Measurements from ENCODE around the gene ITPK1.
"Not testable (repeated sequence)": the region's sequence is repeated elsewhere in the genome, so short reads cannot be mapped to it uniquely, and the experiment has no call there.

The ITPK1 gene

DNA sequence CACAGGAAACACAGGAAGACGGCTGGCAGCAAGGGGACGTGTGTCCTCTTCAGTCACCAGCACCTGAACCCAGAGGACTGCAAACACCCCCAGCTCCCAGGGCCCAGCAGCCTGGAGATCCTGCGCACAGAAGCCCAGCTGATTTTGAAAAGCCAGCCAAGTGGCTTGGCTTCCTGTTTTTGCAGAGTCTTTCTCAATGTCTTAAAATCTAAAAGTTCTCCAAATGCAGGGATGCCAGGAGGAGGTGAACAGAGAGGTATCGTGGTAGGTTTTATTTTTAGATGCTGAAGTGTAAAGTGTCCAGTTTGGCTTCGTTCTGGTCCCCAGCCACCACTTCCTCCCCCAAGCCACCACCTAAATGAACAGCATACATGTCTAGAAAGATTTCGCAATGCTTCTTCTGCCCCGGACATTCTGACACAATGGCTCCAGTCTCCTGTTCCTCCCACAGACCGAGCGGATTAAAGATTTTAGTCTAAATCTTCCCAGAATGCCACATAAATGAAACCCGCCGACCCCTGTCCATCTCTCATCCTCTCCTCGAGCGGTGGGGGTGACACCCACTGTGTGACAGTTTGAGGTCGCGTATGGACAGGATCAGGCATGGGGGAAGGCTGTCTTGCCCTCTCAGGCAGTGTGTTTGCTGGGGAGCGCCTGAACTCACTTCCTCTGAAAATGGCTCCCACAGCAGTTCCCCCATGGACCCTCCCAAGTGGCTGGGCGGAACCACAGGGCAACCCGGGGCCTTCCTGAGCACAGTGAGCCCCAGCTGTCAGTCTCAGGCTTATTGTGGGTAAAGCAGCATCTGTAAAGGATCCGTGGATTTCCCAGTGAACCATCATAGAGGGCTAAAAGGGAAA lies 41.6 kb downstream of the ITPK1 start:
- DNase-seq, result no peak
- in situ Hi-C loops (cut with HindIII; ENCODE audit: low pct_ligation_motif_present, low pct_unique_long_range_greater_than_20kb, low sequenced_read_pairs), result no loop called here

GRCh38 chr14:93073358-93073707 lies 42.4 kb downstream of the ITPK1 start:
- in situ Hi-C loops (cut with HindIII; ENCODE audit: low pct_ligation_motif_present, low pct_unique_long_range_greater_than_20kb, low sequenced_read_pairs), result no loop called here
- no peak for DNase-seq

DNA sequence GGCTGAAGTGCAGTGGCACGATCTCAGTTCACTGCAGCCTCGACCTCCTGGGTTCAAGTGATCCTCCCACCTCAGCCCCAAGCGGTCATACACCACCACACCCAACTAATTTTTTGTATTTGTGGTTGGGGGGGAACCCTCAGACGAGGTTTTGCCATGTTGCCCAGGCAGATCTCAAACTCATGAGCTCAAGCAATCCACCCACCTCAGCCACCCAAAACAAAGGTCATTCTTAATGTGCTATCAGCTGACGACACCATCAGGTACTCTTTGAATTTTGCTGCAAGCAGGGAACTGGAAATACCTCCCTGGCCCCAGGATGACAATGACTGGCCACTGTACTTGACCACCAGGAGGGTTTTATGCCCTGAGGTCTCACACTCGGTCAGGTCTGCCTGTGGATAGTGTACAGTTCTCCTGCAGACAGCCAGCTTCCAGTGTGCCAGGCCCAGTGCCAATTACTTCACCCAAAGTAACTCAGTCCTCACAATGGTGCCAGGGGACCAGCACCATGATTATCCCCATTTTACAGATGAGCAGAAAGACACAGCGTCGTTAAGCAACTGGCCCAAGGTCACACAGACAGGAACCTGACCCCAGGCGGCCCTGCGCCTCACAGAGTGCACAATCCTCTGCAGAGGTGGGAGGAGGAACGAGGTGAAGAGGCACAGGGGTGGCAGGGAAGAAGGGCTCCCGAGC lies 42.9 kb downstream of the ITPK1 start:
- no peak for DNase-seq
- in situ Hi-C loops (cut with HindIII; ENCODE audit: low pct_ligation_motif_present, low pct_unique_long_range_greater_than_20kb, low sequenced_read_pairs), result no loop called here

DNA sequence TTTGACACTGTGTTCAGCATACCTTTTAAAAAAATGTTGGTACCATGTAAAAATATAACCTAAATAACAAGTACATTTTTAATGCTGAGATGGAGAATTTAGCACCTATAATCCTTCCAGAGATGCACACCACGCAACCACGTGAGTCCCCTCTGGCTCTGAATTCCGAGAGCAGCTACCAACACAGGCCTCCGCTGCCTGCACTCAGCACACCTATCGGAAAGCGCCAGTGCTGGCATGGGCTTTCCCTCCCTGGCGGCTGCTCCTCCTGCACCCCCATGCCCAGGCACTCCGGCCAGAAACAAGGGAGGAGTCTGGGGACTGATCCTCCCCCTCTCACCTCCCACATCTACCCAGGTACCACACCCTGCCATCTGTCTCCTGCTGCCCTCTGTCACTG lies 47.0 kb downstream of the ITPK1 start:
- in situ Hi-C loops (cut with HindIII; ENCODE audit: low pct_ligation_motif_present, low pct_unique_long_range_greater_than_20kb, low sequenced_read_pairs), result no loop called here
- no peak for DNase-seq

- no peak for DNase-seq
- in situ Hi-C loops (cut with HindIII; ENCODE audit: low pct_ligation_motif_present, low pct_unique_long_range_greater_than_20kb, low sequenced_read_pairs), result no loop called here
Observed at GRCh38 chr14:93067088-93067487, 48.6 kb downstream of the ITPK1 start.

- DNase-seq, result no peak
- in situ Hi-C loops (cut with HindIII; ENCODE audit: low pct_ligation_motif_present, low pct_unique_long_range_greater_than_20kb, low sequenced_read_pairs), result no loop called here
Observed at GRCh38 chr14:93065272-93065730, 50.4 kb downstream of the ITPK1 start.

GRCh38 chr14:93064411-93065271 lies 51.1 kb downstream of the ITPK1 start:
- no peak for DNase-seq
- in situ Hi-C loops (cut with HindIII; ENCODE audit: low pct_ligation_motif_present, low pct_unique_long_range_greater_than_20kb, low sequenced_read_pairs), result no loop called here

- in situ Hi-C loops (cut with HindIII; ENCODE audit: low pct_ligation_motif_present, low pct_unique_long_range_greater_than_20kb, low sequenced_read_pairs), result no loop called here
- DNase-seq, result no peak
Observed at GRCh38 chr14:93063393-93063792, 52.3 kb downstream of the ITPK1 start.

- in situ Hi-C loops (cut with HindIII; ENCODE audit: low pct_ligation_motif_present, low pct_unique_long_range_greater_than_20kb, low sequenced_read_pairs), result no loop called here
- no peak for DNase-seq
Observed at GRCh38 chr14:93062890-93063289, 52.8 kb downstream of the ITPK1 start.

GRCh38 chr14:93062013-93062412 lies 53.7 kb downstream of the ITPK1 start:
- in situ Hi-C loops (cut with HindIII; ENCODE audit: low pct_ligation_motif_present, low pct_unique_long_range_greater_than_20kb, low sequenced_read_pairs); DNase-seq: not testable (repeated sequence)

GRCh38 chr14:93061380-93062012 lies 54.2 kb downstream of the ITPK1 start:
- DNase-seq, result no peak
- in situ Hi-C loops (cut with HindIII; ENCODE audit: low pct_ligation_motif_present, low pct_unique_long_range_greater_than_20kb, low sequenced_read_pairs), result no loop called here

GRCh38 chr14:93060841-93061240 lies 54.9 kb downstream of the ITPK1 start:
- no peak for DNase-seq
- in situ Hi-C loops (cut with HindIII; ENCODE audit: low pct_ligation_motif_present, low pct_unique_long_range_greater_than_20kb, low sequenced_read_pairs), result no loop called here

DNA sequence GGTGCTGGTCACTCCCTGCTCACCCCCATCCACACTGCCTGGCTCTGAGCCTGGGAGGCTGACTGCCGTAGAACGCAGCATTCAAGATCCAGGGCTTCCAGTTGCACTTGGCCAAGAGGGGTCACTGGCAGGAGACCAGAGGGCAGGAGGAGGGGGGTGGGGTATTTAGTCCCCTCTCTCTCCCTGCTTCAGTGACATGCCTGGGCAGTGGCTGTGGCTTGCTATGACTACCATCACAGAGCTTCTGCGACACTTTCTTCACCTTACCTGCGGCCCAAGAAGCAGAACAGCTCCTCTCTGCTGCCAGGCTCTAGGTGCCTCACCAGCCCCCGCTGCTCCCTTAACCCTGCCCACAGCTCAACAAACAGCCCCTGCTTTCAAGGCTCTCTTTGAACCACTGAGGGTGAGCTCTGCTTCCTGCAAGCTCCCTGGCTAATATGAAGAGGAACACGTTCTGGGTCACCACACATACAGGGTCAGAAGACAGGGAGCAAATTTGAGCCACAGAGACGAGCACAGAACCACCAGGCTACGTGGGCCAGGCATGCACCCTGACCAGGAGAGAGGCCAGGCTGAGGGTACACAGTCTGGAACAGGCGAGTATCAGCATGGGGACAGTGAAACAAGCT lies 55.7 kb downstream of the ITPK1 start:
- in situ Hi-C loops (cut with HindIII; ENCODE audit: low pct_ligation_motif_present, low pct_unique_long_range_greater_than_20kb, low sequenced_read_pairs), result no loop called here
- no peak for DNase-seq

DNA sequence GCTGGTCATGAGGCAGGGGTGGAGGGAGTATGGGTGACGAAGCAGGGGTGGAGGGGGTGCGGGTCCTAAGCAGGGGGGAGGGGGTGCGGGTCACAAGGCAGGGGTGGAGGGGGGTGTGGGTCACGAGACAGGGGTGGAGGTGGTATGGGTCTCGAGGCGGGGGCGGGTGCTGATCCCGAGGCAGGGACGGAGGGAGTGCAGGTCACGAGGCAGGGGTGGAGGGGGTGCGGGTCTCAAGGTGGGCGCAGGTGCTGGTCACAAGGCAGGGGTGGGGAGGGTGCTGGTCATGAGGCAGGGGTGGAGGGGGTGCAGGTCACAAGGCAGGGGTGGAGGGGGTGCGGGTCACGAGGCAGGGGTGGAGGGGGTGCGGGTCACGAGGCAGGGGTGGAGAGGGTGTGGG lies 56.5 kb downstream of the ITPK1 start:
- no peak for DNase-seq
- in situ Hi-C loops (cut with HindIII; ENCODE audit: low pct_ligation_motif_present, low pct_unique_long_range_greater_than_20kb, low sequenced_read_pairs), result no loop called here

DNA sequence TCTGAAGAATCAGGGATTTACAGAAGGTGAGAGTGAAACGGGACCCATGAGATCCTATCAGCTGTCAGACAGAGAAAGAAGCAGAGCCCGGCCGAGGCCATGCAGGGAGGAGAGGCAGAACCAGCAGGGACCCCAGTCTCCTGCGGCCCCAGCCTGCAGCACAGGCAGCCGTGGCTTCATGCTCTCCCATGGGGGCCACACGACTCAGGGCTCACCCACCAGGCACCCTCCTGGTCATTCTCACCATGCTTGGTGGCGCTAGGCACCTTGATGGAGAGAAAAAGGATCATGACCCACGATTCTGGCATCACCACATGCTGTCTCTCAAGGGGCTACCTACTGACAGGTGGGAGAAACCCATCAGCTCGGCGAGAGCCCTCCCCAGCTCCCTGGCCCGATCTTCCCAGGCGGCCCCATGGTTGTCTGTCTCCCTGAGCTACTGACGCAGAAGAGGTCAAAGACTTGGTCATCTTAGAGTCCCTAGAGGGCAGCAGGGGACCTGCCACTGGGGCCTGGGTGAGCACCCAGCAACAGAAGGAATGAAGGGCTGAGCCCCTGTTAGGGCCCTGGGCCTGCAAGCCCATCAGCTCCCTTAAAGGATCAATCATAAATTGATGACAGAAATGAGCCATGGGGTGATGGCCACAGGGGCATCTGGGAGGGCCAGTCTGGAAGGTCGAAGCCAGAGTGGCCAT lies 58.0 kb downstream of the ITPK1 start:
- DNase-seq, result no peak
- in situ Hi-C loops (cut with HindIII; ENCODE audit: low pct_ligation_motif_present, low pct_unique_long_range_greater_than_20kb, low sequenced_read_pairs), result no loop called here

GRCh38 chr14:93056840-93057585 lies 58.7 kb downstream of the ITPK1 start:
- DNase-seq, result no peak
- in situ Hi-C loops (cut with HindIII; ENCODE audit: low pct_ligation_motif_present, low pct_unique_long_range_greater_than_20kb, low sequenced_read_pairs), result no loop called here

DNA sequence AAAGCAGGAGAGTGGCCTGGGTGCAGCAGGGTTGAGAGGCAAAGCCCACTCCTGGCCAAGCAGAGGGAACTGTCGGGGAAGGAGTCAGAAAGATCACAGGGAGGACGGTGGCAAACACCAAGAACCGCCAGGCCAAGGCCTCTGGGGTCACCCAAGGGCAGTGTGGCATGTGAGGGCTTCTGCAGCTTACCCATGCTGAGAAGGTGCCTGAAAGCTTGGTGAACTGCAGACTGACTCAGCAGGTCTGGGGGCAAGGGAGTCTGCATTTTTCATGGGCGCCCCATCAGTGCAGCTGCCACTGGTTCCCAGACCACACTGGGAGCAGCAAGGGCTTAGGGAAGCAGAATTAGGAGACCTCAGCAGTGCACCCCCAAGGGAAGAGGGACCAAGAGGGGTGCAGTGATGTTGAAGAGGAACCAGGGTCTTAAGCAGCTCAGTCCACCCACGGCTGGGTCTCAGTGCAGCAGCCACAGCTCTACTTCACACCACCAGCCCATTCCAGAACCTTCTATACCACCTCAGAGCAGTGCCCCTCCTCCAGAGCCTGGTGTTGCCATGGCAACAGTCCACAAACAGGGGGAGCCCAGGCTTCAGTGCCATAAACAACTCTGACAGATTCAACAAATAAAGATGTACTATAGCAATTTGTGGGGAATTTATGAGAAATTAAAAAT lies 59.4 kb downstream of the ITPK1 start:
- no peak for DNase-seq
- in situ Hi-C loops (cut with HindIII; ENCODE audit: low pct_ligation_motif_present, low pct_unique_long_range_greater_than_20kb, low sequenced_read_pairs), result no loop called here

Data from ACHN (cell line).